C4-2B (cell line): Measurements from ENCODE around the gene AVPI1.

Experiments
- ZFX ChIP-seq: fragments of 450-650 bp; IDR thresholded peaks from 2 replicates; pipeline ENCODE4 v1.6.1; 2017
- TF ChIP-seq, protein P1 (sequence below): fragments of 450-650 bp; conservative IDR thresholded peaks from 2 replicates; pipeline ENCODE4 v1.5.1; 2017; ENCODE audit warnings: mild to moderate bottlenecking

- TF ChIP-seq, protein P1, sequence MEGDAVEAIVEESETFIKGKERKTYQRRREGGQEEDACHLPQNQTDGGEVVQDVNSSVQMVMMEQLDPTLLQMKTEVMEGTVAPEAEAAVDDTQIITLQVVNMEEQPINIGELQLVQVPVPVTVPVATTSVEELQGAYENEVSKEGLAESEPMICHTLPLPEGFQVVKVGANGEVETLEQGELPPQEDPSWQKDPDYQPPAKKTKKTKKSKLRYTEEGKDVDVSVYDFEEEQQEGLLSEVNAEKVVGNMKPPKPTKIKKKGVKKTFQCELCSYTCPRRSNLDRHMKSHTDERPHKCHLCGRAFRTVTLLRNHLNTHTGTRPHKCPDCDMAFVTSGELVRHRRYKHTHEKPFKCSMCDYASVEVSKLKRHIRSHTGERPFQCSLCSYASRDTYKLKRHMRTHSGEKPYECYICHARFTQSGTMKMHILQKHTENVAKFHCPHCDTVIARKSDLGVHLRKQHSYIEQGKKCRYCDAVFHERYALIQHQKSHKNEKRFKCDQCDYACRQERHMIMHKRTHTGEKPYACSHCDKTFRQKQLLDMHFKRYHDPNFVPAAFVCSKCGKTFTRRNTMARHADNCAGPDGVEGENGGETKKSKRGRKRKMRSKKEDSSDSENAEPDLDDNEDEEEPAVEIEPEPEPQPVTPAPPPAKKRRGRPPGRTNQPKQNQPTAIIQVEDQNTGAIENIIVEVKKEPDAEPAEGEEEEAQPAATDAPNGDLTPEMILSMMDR: no peak
- no peak for TF ChIP-seq ZFX
These were observed 46.7 kb downstream of the AVPI1 start, which contains the start of gene PI4K2A for GRCh38 chr10:97640174-97640867.
